ENCODE data around the gene PARVG. TPM values are rescaled to one million over a fixed set of nuclear protein-coding genes. Genes with fewer than 3 reads are reported as not detected.

The PARVG gene
- polyA plus RNA-seq, 2 of the 4 experiments (the other 2 are of a cell fraction) = not detected

DNA sequence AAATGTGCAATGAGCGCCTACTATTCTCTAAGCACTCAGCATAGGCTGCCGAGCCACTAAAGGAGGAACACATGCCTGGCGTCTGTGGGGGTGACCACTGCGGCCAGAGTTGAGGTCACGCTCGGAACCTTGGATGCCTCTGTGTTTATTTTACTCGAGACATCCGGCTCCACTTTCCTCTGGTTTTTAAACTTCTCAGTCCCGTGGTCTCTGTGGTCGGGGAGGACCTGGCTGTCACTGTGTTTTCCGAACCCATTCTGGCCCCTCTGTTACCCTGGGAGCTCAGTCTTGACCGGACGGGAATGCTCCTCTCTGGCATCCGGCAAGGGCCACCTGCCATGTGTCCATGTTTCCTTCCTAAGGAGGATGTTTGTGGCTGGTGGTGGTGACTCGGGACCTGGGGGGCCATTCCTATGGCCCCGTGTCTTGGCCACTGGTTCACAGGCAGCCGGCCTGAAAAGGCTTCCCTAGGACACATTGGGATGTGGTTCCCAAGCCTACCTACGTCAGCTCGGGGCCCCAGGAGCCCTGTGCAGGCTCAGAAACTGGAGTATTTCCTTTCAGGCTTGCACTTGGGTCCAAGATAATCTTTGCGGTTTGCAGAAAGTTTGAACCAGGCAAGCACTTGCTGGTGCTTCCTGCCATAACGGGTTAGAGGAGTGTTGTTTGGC is 46.7 kb upstream of the PARVG start:
- DNase-seq (ENCODE audit: low read depth in 1 of 2, low spot score in 1 of 2) (no peak), FAIRE-seq (no peak), ATAC-seq (no peak)
- ChIA-PET CTCF (no interaction called here), POLR2A (no interaction called here)
- no peak overlapping the region for H3K4me2 ChIP-seq
- TF ChIP-seq RCOR1 (IDR thresholded peaks at IDR 0.05; ENCODE audit: low read depth, low read length) (no peak), GATA3 (IDR thresholded peaks at IDR 0.05; ENCODE audit: borderline replicate concordance) (no peak), HDAC2 (IDR thresholded peaks at IDR 0.05) (no peak), ZFP36 (IDR thresholded peaks at IDR 0.05; ENCODE audit: borderline replicate concordance, partially characterized antibody) (no peak)
- H3K9me3 ChIP-seq = peaks cover 12% of the 10 kb centered on the region; the same call in 2 of the 3 replicates
- WGBS (ENCODE audit: missing lambda C conversion rate) = 94% methylated on average over 16 of the region's 21 CpGs
- H3K4me3 ChIP-seq = no peak overlapping the region
- H3K4me1 ChIP-seq = no peaks in the 10 kb centered on the region
- H3K27ac ChIP-seq = no peak overlapping the region

DNA sequence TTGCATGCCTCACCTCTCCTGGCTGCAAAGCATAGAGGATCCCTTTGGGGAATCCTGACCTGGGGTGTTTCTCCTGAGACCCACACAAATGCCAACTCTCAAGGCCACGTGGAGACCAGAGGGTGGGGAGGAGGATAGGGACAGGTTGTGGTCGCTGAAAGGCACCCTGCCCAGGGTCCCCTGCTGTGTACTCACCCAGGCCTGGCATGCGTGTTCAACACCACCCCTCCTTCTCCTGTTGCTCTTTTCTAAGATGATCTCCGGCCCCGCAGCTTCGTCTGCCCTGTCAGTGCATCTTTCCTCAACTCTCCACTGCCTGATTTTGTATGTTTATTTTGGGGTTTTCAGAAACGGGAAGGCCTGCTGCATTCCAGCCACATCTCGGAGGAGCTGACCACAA is 44.6 kb upstream of the PARVG start:
- no peak for FAIRE-seq
- no peak overlapping the region for H3K4me3 ChIP-seq
- DNase-seq (ENCODE audit: low read depth in 1 of 2, low spot score in 1 of 2) = no peak
- ATAC-seq = no peak
- H3K27ac ChIP-seq = no peak overlapping the region
- CTCF ChIA-PET = no interaction called here
- POLR2A ChIA-PET = no interaction called here
- WGBS (ENCODE audit: missing lambda C conversion rate) = 89% methylated on average over 8 of the region's 8 CpGs
- TF ChIP-seq E2F6 (IDR thresholded peaks at IDR 0.05; ENCODE audit: borderline replicate concordance, low read depth) (no peak), USF2 (IDR thresholded peaks at IDR 0.05) (no peak), ZC3H11A (IDR thresholded peaks at IDR 0.05) (no peak), NPAS2 (CRISPR knock-in tag; IDR thresholded peaks at IDR 0.05; ENCODE audit: borderline replicate concordance) (no peak), FOSL2 (IDR thresholded peaks at IDR 0.05) (no peak), FOSL2 (CRISPR knock-in tag; IDR thresholded peaks at IDR 0.05) (no peak), JUNB (IDR thresholded peaks at IDR 0.05) (no peak), RAD21 (conservative IDR thresholded peaks at IDR 0.05 in 1 of 2, IDR thresholded peaks at IDR 0.05 in 1 of 2) (no peak), FOSB (CRISPR knock-in tag; IDR thresholded peaks at IDR 0.05) (no peak), MAX (IDR thresholded peaks at IDR 0.05) (no peak), EHMT2 (IDR thresholded peaks at IDR 0.05; ENCODE audit: low read depth) (no peak), KDM1A (IDR thresholded peaks at IDR 0.05; ENCODE audit: low read depth) (no peak), HOXB5 (CRISPR knock-in tag; IDR thresholded peaks at IDR 0.05) (no peak), MYC (IDR thresholded peaks at IDR 0.05; ENCODE audit: borderline replicate concordance, low read length) (no peak), ESRRA (IDR thresholded peaks at IDR 0.05; ENCODE audit: borderline replicate concordance, low read length) (no peak)
- TF ChIP-seq, protein P1, sequence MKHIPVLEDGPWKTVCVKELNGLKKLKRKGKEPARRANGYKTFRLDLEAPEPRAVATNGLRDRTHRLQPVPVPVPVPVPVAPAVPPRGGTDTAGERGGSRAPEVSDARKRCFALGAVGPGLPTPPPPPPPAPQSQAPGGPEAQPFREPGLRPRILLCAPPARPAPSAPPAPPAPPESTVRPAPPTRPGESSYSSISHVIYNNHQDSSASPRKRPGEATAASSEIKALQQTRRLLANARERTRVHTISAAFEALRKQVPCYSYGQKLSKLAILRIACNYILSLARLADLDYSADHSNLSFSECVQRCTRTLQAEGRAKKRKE (CRISPR knock-in tag; IDR thresholded peaks at IDR 0.05; ENCODE audit: low read depth) = no peak
- TF ChIP-seq, protein P2, sequence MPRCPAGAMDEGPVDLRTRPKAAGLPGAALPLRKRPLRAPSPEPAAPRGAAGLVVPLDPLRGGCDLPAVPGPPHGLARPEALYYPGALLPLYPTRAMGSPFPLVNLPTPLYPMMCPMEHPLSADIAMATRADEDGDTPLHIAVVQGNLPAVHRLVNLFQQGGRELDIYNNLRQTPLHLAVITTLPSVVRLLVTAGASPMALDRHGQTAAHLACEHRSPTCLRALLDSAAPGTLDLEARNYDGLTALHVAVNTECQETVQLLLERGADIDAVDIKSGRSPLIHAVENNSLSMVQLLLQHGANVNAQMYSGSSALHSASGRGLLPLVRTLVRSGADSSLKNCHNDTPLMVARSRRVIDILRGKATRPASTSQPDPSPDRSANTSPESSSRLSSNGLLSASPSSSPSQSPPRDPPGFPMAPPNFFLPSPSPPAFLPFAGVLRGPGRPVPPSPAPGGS (IDR thresholded peaks at IDR 0.05) = no peak
- peaks cover 12% of the 10 kb centered on the region; the same call in 2 of the 3 replicates for H3K9me3 ChIP-seq
- no peaks in the 10 kb centered on the region for H3K4me1 ChIP-seq
- H3K4me2 ChIP-seq = no peak overlapping the region

- FAIRE-seq (no peak), ATAC-seq (no peak), DNase-seq (ENCODE audit: low read depth in 1 of 2, low spot score in 1 of 2) (no peak)
- Histone ChIP-seq H3K4me1 (no peaks in the 10 kb centered on the region), H3K9me3 (peaks cover 12% of the 10 kb centered on the region; the same call in 2 of the 3 replicates), H3K4me2 (no peak overlapping the region), H3K27ac (no peak overlapping the region), H3K4me3 (no peak overlapping the region)
- ChIA-PET POLR2A (no interaction called here), CTCF (no interaction called here)
- no peak for TF ChIP-seq MYC (IDR thresholded peaks at IDR 0.05; ENCODE audit: borderline replicate concordance, low read length)
- TF ChIP-seq HEYL (CRISPR knock-in tag; IDR thresholded peaks at IDR 0.05) = no peak
- no peak for TF ChIP-seq CHD2 (IDR thresholded peaks at IDR 0.05; ENCODE audit: low read length, partially characterized antibody)
- no peak for TF ChIP-seq HOXB5 (CRISPR knock-in tag; IDR thresholded peaks at IDR 0.05)
- TF ChIP-seq ZSCAN20 (CRISPR knock-in tag; IDR thresholded peaks at IDR 0.05) = no peak
- no peak for TF ChIP-seq NR3C1 (IDR thresholded peaks at IDR 0.05)
- no peak for TF ChIP-seq GATA3 (IDR thresholded peaks at IDR 0.05; ENCODE audit: borderline replicate concordance)
- TF ChIP-seq EHMT2 (IDR thresholded peaks at IDR 0.05; ENCODE audit: low read depth) = no peak
- no peak for TF ChIP-seq ZNF302 (CRISPR knock-in tag; IDR thresholded peaks at IDR 0.05)
- no peak for TF ChIP-seq POLR2A (IDR thresholded peaks at IDR 0.05; ENCODE audit: low read length)
Observed at GRCh38 chr22:44136786-44137185, 43.9 kb upstream of the PARVG start.

All from A549 (cell line).